A549 (cell line): ENCODE results near the gene F2RL1. TPM values are rescaled to one million over a fixed set of nuclear protein-coding genes. Genes with fewer than 3 reads are reported as not detected.

Experiments used
- BHLHE40 ChIP-seq: IDR thresholded peaks from 2 replicates; pipeline ENCODE4 v1.6.1; 2012; ENCODE audit warnings: low read depth, low read length, inconsistent platforms
- CBX2 ChIP-seq: fragments of 200-600 bp; sonication (generic); IDR thresholded peaks from 2 replicates; pipeline ENCODE4 v1.6.1; 2016; ENCODE audit warnings: low read depth, mild to moderate bottlenecking, borderline replicate concordance
- CHD2 ChIP-seq: fragments of 150-350 bp; IDR thresholded peaks from 2 replicates; pipeline ENCODE4 v1.6.1; 2014; ENCODE audit warnings: low read length; ENCODE audit not compliant: partially characterized antibody
- CHD4 ChIP-seq: fragments of 200-600 bp; sonication (generic); IDR thresholded peaks from 2 replicates; pipeline ENCODE4 v1.6.1; 2016; ENCODE audit warnings: antibody characterized with exemption, mild to moderate bottlenecking, borderline replicate concordance
- EHMT2 ChIP-seq: fragments of 200-600 bp; sonication (generic); IDR thresholded peaks from 2 replicates; pipeline ENCODE4 v1.6.1; 2016; ENCODE audit warnings: antibody characterized with exemption, low read depth, mild to moderate bottlenecking, moderate library complexity
- EP300 ChIP-seq, 2 experiments: fragments of >200 bp; sonication (Bioruptor Twin); formaldehyde crosslinking; IDR thresholded peaks; 2 replicates in 1 of 2; 3 replicates in 1 of 2; pipeline ENCODE4 v1.6.1; 2016 to 2017
- FOSB ChIP-seq: fragments of 250-450 bp; sonication (Bioruptor Pico); IDR thresholded peaks from 2 replicates; pipeline ENCODE4 v1.5.0; 2020; ENCODE audit warnings: mild to moderate bottlenecking, moderate library complexity
- FOSL2 ChIP-seq, 2 experiments: fragments of 450-650 bp in 1 of 2; fragments of >200 bp in 1 of 2; sonication (Bioruptor Twin) in 1 of 2; formaldehyde crosslinking; IDR thresholded peaks; 2 replicates each; pipeline versions ENCODE4 v1.5.0 to v1.6.1; 2016 to 2020; ENCODE audit warnings: mild to moderate bottlenecking in 1 of 2, moderate library complexity in 1 of 2
- GATA3 ChIP-seq: IDR thresholded peaks from 2 replicates; pipeline ENCODE4 v1.6.1; 2012; ENCODE audit warnings: borderline replicate concordance
- HEYL ChIP-seq: fragments of 250-450 bp; sonication (Bioruptor Pico); IDR thresholded peaks from 2 replicates; pipeline ENCODE4 v1.8.0; 2021; ENCODE audit warnings: mild to moderate bottlenecking, moderate library complexity
- HOXA7 ChIP-seq: fragments of 250-450 bp; sonication (Bioruptor Pico); IDR thresholded peaks from 2 replicates; pipeline ENCODE4 v1.5.0; 2020; ENCODE audit warnings: mild to moderate bottlenecking, moderate library complexity
- HOXB13 ChIP-seq: fragments of 250-450 bp; sonication (Bioruptor Pico); IDR thresholded peaks from 2 replicates; pipeline ENCODE4 v1.5.0; 2020; ENCODE audit warnings: low read depth, mild to moderate bottlenecking, moderate library complexity
- HOXB5 ChIP-seq: fragments of 250-450 bp; sonication (Bioruptor Pico); IDR thresholded peaks from 2 replicates; pipeline ENCODE4 v1.5.0; 2020; ENCODE audit warnings: mild to moderate bottlenecking, moderate library complexity
- JUN ChIP-seq, 2 experiments: fragments of >200 bp; sonication (Bioruptor Twin); formaldehyde crosslinking; IDR thresholded peaks; 2 replicates in 1 of 2; 3 replicates in 1 of 2; pipeline ENCODE4 v1.6.1; 2016 to 2017
- KDM1A ChIP-seq: fragments of 200-600 bp; sonication (generic); IDR thresholded peaks from 2 replicates; pipeline ENCODE4 v1.6.1; 2016; ENCODE audit warnings: low read depth, mild to moderate bottlenecking
- KDM5A ChIP-seq: fragments of 200-600 bp; sonication (generic); IDR thresholded peaks from 2 replicates; pipeline ENCODE4 v1.6.1; 2016; ENCODE audit warnings: antibody characterized with exemption, mild to moderate bottlenecking
- MAFK ChIP-seq: fragments of 450-650 bp; IDR thresholded peaks from 2 replicates; pipeline ENCODE4 v1.6.1; 2014; ENCODE audit not compliant: partially characterized antibody
- MAZ ChIP-seq: fragments of 150-350 bp; IDR thresholded peaks from 2 replicates; pipeline ENCODE4 v1.6.1; 2014; ENCODE audit warnings: antibody characterized with exemption, low read depth, low read length, borderline replicate concordance
- NFE2L2 ChIP-seq: fragments of 150-350 bp; conservative IDR thresholded peaks from 2 replicates; pipeline ENCODE4 v1.6.1; 2014; ENCODE audit warnings: low read length
- PHF8 ChIP-seq: fragments of 200-600 bp; sonication (generic); IDR thresholded peaks from 2 replicates; pipeline ENCODE4 v1.6.1; 2016; ENCODE audit warnings: low read depth, mild to moderate bottlenecking, antibody characterized with exemption, moderate library complexity, borderline replicate concordance
- POLR2A ChIP-seq: IDR thresholded peaks from 2 replicates; pipeline ENCODE4 v1.6.1; 2012; ENCODE audit warnings: mild to moderate bottlenecking, low read length
- POLR2AphosphoS2 ChIP-seq: conservative IDR thresholded peaks from 2 replicates; pipeline ENCODE4 v1.6.1; 2012; ENCODE audit warnings: low read length, improper control_type of control experiment, inconsistent platforms
- RARB ChIP-seq: fragments of 250-450 bp; sonication (Bioruptor Pico); IDR thresholded peaks from 2 replicates; pipeline ENCODE4 v1.8.0; 2021; ENCODE audit warnings: mild to moderate bottlenecking, moderate library complexity
- RCOR1 ChIP-seq: fragments of 150-350 bp; IDR thresholded peaks from 2 replicates; pipeline ENCODE4 v1.6.1; 2014; ENCODE audit warnings: antibody characterized with exemption, low read length, low read depth
- RFX5 ChIP-seq: fragments of 450-650 bp; IDR thresholded peaks from 2 replicates; pipeline ENCODE4 v1.7.1; 2014; ENCODE audit warnings: antibody characterized with exemption, mild to moderate bottlenecking, moderate library complexity
- TFCP2L1 ChIP-seq: fragments of 250-450 bp; sonication (Bioruptor Pico); IDR thresholded peaks from 2 replicates; pipeline ENCODE4 v1.5.0; 2021; ENCODE audit warnings: mild to moderate bottlenecking
- TP53 ChIP-seq: fragments of 250-450 bp; sonication (Bioruptor Pico); IDR thresholded peaks from 2 replicates; pipeline ENCODE4 v1.5.0; 2021; ENCODE audit warnings: mild to moderate bottlenecking, moderate library complexity
- ZC3H11A ChIP-seq: fragments of 450-650 bp; IDR thresholded peaks from 2 replicates; pipeline ENCODE4 v1.6.1; 2014; ENCODE audit warnings: antibody characterized with exemption, mild to moderate bottlenecking
- ZFP36 ChIP-seq: fragments of 450-650 bp; IDR thresholded peaks from 2 replicates; pipeline ENCODE4 v1.6.1; 2014; ENCODE audit warnings: borderline replicate concordance; ENCODE audit not compliant: partially characterized antibody
- ZNF302 ChIP-seq: fragments of 250-450 bp; sonication (Bioruptor Pico); IDR thresholded peaks from 2 replicates; pipeline ENCODE4 v1.9.0; 2021; ENCODE audit warnings: inconsistent platforms, mild to moderate bottlenecking, moderate library complexity
- polyA plus RNA-seq, 4 experiments: library from polyadenylated mRNA; depleted of rRNA in 3 of 4; stranded (reverse); fragments of >200 nt; fragmentation: RNase III in 1 of 4; extraction: RNeasy Plus Mini Kit Qiagen cat#74134 plus additional on column Dnase treatment in 1 of 4; gene quantifications; 2 replicates in 3 of 4; 3 replicates in 1 of 4; pipeline ENCODE4 v1.2.3, GENCODE V29; 2011 to 2017
- TF ChIP-seq, protein P1 (sequence below): fragments of >200 bp; sonication (Bioruptor Twin); formaldehyde crosslinking; IDR thresholded peaks from 2 replicates; pipeline ENCODE4 v1.6.1; 2016
- TF ChIP-seq, protein P2 (sequence below): IDR thresholded peaks from 2 replicates; pipeline ENCODE4 v1.6.1; 2012
- TF ChIP-seq, protein P3 (sequence below): fragments of 250-450 bp; sonication (Bioruptor Pico); IDR thresholded peaks from 2 replicates; pipeline ENCODE4 v1.5.0; 2020; ENCODE audit warnings: low read depth, mild to moderate bottlenecking, moderate library complexity
- TF ChIP-seq, protein P4 (sequence below): fragments of 200-600 bp; sonication (generic); IDR thresholded peaks from 2 replicates; pipeline ENCODE4 v1.6.1; 2016; ENCODE audit warnings: antibody characterized with exemption, mild to moderate bottlenecking, moderate library complexity
- TF ChIP-seq, protein P5 (sequence below): fragments of >200 bp; sonication (Bioruptor Twin); formaldehyde crosslinking; IDR thresholded peaks from 3 replicates; pipeline ENCODE4 v1.5.1; 2016
- TF ChIP-seq, protein P6 (sequence below): fragments of 250-450 bp; sonication (Bioruptor Pico); IDR thresholded peaks from 2 replicates; pipeline ENCODE4 v1.5.0; 2021; ENCODE audit warnings: mild to moderate bottlenecking, moderate library complexity, borderline replicate concordance

Gene F2RL1
- polyA plus RNA-seq, 2 of the 4 experiments (the other 2 are of a cell fraction) = 88.7 to 226 TPM

DNA sequence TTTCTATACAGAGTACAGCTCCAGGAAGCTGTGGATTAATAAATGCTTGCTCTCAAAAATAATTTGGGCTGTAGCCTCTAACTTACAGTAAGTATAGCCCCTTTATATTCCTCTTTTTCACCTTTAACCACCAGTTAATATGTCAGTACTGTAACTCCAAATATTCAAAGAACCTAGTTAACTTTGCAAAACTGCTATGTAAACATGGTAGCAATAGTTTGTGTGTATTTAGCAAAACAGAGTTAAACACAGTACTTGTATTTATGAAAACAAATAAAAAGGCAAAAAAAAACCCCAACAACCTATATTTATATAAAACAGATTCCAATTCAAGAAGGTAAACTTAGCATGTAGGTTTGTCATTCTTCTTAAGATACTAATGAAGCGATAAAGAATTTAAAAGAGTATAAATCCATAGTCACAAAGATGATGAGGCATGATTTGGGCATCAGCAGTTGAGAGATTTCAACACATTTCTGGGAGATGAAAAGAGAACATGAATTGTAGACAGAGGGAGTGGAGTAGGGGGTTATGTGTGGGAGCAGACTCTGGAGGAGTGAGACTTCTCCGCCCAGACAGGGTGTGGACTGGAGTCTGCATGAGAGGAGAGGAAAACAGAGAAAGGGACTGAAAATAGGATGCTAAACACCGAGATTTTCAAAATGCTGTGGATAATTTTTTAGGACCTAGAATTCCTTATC, 47.0 kb upstream of the F2RL1 start (continued):
- TF ChIP-seq MAFK (peak; percentile 45), KDM5A (no peak), HEYL (CRISPR knock-in tag) (no peak), ZC3H11A (no peak), HOXA7 (CRISPR knock-in tag) (no peak), HOXB13 (CRISPR knock-in tag) (no peak), ZFP36 (no peak), PHF8 (no peak), FOSB (no peak), POLR2A (no peak), CHD4 (no peak), RCOR1 (no peak), KDM1A (no peak), GATA3 (peak; percentile 53), MAZ (no peak), RFX5 (no peak), EHMT2 (no peak), EP300 (IDR thresholded peaks at IDR 0.05) (peak; percentile 65 to 69; a peak in 4 of 5 replicates), RARB (CRISPR knock-in tag) (no peak), HOXB5 (CRISPR knock-in tag) (no peak), ZNF302 (CRISPR knock-in tag) (no peak), TP53 (CRISPR knock-in tag) (no peak), CHD2 (no peak), TFCP2L1 (CRISPR knock-in tag) (no peak), POLR2AphosphoS2 (no peak), CBX2 (no peak), BHLHE40 (no peak), JUN (IDR thresholded peaks at IDR 0.05) (0 out of 5 replicates have a peak, but pooled peaks of 1 of the 2 experiments have one; percentile 31), FOSL2 (IDR thresholded peaks at IDR 0.05) (no peak), FOSL2 (CRISPR knock-in tag; IDR thresholded peaks at IDR 0.05) (peak; percentile 63), NFE2L2 (no peak)
- TF ChIP-seq, protein P1, sequence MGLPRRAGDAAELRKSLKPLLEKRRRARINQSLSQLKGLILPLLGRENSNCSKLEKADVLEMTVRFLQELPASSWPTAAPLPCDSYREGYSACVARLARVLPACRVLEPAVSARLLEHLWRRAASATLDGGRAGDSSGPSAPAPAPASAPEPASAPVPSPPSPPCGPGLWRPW = 0 out of 2 replicates have a peak, but pooled peaks have one; percentile 19
- TF ChIP-seq, protein P2, sequence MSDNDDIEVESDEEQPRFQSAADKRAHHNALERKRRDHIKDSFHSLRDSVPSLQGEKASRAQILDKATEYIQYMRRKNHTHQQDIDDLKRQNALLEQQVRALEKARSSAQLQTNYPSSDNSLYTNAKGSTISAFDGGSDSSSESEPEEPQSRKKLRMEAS = no peak
- TF ChIP-seq, protein P3, sequence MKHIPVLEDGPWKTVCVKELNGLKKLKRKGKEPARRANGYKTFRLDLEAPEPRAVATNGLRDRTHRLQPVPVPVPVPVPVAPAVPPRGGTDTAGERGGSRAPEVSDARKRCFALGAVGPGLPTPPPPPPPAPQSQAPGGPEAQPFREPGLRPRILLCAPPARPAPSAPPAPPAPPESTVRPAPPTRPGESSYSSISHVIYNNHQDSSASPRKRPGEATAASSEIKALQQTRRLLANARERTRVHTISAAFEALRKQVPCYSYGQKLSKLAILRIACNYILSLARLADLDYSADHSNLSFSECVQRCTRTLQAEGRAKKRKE (CRISPR knock-in tag) = no peak
- TF ChIP-seq, protein P4, sequence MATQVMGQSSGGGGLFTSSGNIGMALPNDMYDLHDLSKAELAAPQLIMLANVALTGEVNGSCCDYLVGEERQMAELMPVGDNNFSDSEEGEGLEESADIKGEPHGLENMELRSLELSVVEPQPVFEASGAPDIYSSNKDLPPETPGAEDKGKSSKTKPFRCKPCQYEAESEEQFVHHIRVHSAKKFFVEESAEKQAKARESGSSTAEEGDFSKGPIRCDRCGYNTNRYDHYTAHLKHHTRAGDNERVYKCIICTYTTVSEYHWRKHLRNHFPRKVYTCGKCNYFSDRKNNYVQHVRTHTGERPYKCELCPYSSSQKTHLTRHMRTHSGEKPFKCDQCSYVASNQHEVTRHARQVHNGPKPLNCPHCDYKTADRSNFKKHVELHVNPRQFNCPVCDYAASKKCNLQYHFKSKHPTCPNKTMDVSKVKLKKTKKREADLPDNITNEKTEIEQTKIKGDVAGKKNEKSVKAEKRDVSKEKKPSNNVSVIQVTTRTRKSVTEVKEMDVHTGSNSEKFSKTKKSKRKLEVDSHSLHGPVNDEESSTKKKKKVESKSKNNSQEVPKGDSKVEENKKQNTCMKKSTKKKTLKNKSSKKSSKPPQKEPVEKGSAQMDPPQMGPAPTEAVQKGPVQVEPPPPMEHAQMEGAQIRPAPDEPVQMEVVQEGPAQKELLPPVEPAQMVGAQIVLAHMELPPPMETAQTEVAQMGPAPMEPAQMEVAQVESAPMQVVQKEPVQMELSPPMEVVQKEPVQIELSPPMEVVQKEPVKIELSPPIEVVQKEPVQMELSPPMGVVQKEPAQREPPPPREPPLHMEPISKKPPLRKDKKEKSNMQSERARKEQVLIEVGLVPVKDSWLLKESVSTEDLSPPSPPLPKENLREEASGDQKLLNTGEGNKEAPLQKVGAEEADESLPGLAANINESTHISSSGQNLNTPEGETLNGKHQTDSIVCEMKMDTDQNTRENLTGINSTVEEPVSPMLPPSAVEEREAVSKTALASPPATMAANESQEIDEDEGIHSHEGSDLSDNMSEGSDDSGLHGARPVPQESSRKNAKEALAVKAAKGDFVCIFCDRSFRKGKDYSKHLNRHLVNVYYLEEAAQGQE = no peak
- TF ChIP-seq, protein P5, sequence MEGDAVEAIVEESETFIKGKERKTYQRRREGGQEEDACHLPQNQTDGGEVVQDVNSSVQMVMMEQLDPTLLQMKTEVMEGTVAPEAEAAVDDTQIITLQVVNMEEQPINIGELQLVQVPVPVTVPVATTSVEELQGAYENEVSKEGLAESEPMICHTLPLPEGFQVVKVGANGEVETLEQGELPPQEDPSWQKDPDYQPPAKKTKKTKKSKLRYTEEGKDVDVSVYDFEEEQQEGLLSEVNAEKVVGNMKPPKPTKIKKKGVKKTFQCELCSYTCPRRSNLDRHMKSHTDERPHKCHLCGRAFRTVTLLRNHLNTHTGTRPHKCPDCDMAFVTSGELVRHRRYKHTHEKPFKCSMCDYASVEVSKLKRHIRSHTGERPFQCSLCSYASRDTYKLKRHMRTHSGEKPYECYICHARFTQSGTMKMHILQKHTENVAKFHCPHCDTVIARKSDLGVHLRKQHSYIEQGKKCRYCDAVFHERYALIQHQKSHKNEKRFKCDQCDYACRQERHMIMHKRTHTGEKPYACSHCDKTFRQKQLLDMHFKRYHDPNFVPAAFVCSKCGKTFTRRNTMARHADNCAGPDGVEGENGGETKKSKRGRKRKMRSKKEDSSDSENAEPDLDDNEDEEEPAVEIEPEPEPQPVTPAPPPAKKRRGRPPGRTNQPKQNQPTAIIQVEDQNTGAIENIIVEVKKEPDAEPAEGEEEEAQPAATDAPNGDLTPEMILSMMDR = no peak
- TF ChIP-seq, protein P6, sequence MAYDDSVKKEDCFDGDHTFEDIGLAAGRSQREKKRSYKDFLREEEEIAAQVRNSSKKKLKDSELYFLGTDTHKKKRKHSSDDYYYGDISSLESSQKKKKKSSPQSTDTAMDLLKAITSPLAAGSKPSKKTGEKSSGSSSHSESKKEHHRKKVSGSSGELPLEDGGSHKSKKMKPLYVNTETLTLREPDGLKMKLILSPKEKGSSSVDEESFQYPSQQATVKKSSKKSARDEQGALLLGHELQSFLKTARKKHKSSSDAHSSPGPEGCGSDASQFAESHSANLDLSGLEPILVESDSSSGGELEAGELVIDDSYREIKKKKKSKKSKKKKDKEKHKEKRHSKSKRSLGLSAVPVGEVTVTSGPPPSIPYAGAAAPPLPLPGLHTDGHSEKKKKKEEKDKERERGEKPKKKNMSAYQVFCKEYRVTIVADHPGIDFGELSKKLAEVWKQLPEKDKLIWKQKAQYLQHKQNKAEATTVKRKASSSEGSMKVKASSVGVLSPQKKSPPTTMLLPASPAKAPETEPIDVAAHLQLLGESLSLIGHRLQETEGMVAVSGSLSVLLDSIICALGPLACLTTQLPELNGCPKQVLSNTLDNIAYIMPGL (CRISPR knock-in tag) = no peak
